HepG2 (cell line): ENCODE results near the gene SIRT7.

ENCODE experiments used
- BRD4 ChIP-seq: sonication (generic); formaldehyde crosslinking; IDR thresholded peaks from 2 replicates; pipeline ENCODE4 v1.4.0; 2020; ENCODE audit warnings: missing genetic modification reagents
- MTF2 ChIP-seq: sonication (generic); formaldehyde crosslinking; IDR thresholded peaks from 2 replicates; pipeline ENCODE4 v1.5.0; 2020; ENCODE audit warnings: missing genetic modification reagents, borderline replicate concordance

DNA sequence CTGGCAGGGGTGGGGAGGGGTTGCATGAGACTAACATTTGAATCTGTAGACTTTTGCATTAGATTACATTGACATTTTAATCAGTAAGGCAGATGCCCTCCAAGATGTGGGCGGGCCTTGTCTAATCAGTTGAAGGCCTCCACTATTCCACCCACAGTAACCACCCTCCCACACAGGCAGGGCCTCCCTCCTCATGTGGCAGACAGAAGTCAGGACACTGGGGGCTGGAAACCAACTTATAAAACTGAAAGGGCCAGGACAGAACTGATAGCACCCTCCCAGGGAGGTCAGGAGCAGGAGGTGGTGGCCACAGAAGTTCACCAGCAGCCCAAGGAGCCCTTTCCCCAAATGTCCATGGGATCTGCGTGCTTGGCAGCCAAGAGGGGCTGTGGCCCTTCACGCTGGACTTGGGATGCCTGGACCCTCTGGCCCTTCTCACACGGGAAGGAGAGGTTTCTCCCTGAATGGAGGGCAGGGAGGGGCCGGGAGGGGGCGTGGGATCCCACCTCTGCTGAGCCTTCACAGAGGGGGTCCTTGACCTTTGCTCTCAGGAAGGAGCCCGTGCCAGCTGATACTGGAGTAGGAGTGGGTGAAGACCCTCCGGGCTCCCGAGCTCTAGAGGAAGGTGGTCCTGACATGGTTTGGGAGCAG, 14.5 kb upstream of the SIRT7 start:
- TF ChIP-seq MTF2: no peak
- no peak for TF ChIP-seq BRD4
